ENCODE results near the gene GPC5.

GPC5 gene

GRCh38 chr13:91726671-91727070, 328.2 kb downstream of the GPC5 start:
- H3F3A ChIP-seq (ENCODE audit: insufficient read depth, low read length): no peaks in the 10 kb centered on the region
- H3K27me3 ChIP-seq (ENCODE audit: insufficient read depth, low read length): no peaks in the 10 kb centered on the region
- no peaks in the 10 kb centered on the region for H3K36me3 ChIP-seq (ENCODE audit: insufficient read depth, low read length)
- H3K9ac ChIP-seq (ENCODE audit: low read length): no peak overlapping the region
- H3K4me3 ChIP-seq (ENCODE audit: low read depth, low read length, poor library complexity, severe bottlenecking): no peak overlapping the region
- H4K20me1 ChIP-seq (ENCODE audit: insufficient read depth, low read length): no peaks in the 10 kb centered on the region
- no peak overlapping the region for H3K27ac ChIP-seq (ENCODE audit: low read depth, low read length, poor library complexity, severe bottlenecking)
- H3K4me1 ChIP-seq (ENCODE audit: insufficient read depth, low read length, severe bottlenecking): no peaks in the 10 kb centered on the region
- H2AFZ ChIP-seq (ENCODE audit: low read length): no peak overlapping the region
- no peaks in the 10 kb centered on the region for H3K9me3 ChIP-seq (ENCODE audit: low read length)
- no peaks in the 10 kb centered on the region for H3K9me2 ChIP-seq (ENCODE audit: low read depth, low read length)
- TF ChIP-seq EZH2 (IDR thresholded peaks at IDR 0.05; ENCODE audit: borderline replicate concordance, low read length): no peak
- TF ChIP-seq CTCF (IDR thresholded peaks at IDR 0.05; ENCODE audit: low read length): no peak
- H3K4me2 ChIP-seq (ENCODE audit: low read length): no peak overlapping the region
- no peaks in the 10 kb centered on the region for H3K79me2 ChIP-seq (ENCODE audit: insufficient read depth, low read length)

- Histone ChIP-seq H3K9ac (ENCODE audit: low read length) (no peak overlapping the region), H3K27ac (ENCODE audit: low read depth, low read length, poor library complexity, severe bottlenecking) (no peak overlapping the region), H2AFZ (ENCODE audit: low read length) (no peak overlapping the region), H3K79me2 (ENCODE audit: insufficient read depth, low read length) (no peaks in the 10 kb centered on the region), H3F3A (ENCODE audit: insufficient read depth, low read length) (no peaks in the 10 kb centered on the region), H3K4me1 (ENCODE audit: insufficient read depth, low read length, severe bottlenecking) (no peaks in the 10 kb centered on the region), H3K27me3 (ENCODE audit: insufficient read depth, low read length) (no peaks in the 10 kb centered on the region), H3K9me2 (ENCODE audit: low read depth, low read length) (no peaks in the 10 kb centered on the region), H3K36me3 (ENCODE audit: insufficient read depth, low read length) (no peaks in the 10 kb centered on the region), H4K20me1 (ENCODE audit: insufficient read depth, low read length) (no peaks in the 10 kb centered on the region), H3K4me3 (ENCODE audit: low read depth, low read length, poor library complexity, severe bottlenecking) (no peak overlapping the region), H3K4me2 (ENCODE audit: low read length) (no peak overlapping the region), H3K9me3 (ENCODE audit: low read length) (no peaks in the 10 kb centered on the region)
- TF ChIP-seq CTCF (IDR thresholded peaks at IDR 0.05; ENCODE audit: low read length) (no peak), EZH2 (IDR thresholded peaks at IDR 0.05; ENCODE audit: borderline replicate concordance, low read length) (no peak)
Measured at GRCh38 chr13:91729859-91730258, 331.4 kb downstream of the GPC5 start.

GRCh38 chr13:91739751-91740150, 341.3 kb downstream of the GPC5 start:
- no peaks in the 10 kb centered on the region for H3K9me3 ChIP-seq (ENCODE audit: low read length)
- H3K27me3 ChIP-seq (ENCODE audit: insufficient read depth, low read length): no peaks in the 10 kb centered on the region
- H3K9me2 ChIP-seq (ENCODE audit: low read depth, low read length): no peaks in the 10 kb centered on the region
- no peak overlapping the region for H3K9ac ChIP-seq (ENCODE audit: low read length)
- H3F3A ChIP-seq (ENCODE audit: insufficient read depth, low read length): no peaks in the 10 kb centered on the region
- H3K4me1 ChIP-seq (ENCODE audit: insufficient read depth, low read length, severe bottlenecking): no peaks in the 10 kb centered on the region
- no peak overlapping the region for H2AFZ ChIP-seq (ENCODE audit: low read length)
- H3K79me2 ChIP-seq (ENCODE audit: insufficient read depth, low read length): no peaks in the 10 kb centered on the region
- no peaks in the 10 kb centered on the region for H4K20me1 ChIP-seq (ENCODE audit: insufficient read depth, low read length)
- no peak overlapping the region for H3K4me3 ChIP-seq (ENCODE audit: low read depth, low read length, poor library complexity, severe bottlenecking)
- H3K4me2 ChIP-seq (ENCODE audit: low read length): no peak overlapping the region
- TF ChIP-seq CTCF (IDR thresholded peaks at IDR 0.05; ENCODE audit: low read length): no peak
- TF ChIP-seq EZH2 (IDR thresholded peaks at IDR 0.05; ENCODE audit: borderline replicate concordance, low read length): no peak
- H3K27ac ChIP-seq (ENCODE audit: low read depth, low read length, poor library complexity, severe bottlenecking): no peak overlapping the region
- no peaks in the 10 kb centered on the region for H3K36me3 ChIP-seq (ENCODE audit: insufficient read depth, low read length)

Measured in OCI-LY1 (cell line).